Epithelial cell of proximal tubule (primary cell): ENCODE data around the gene CD40. TPM values are rescaled to one million over a fixed set of nuclear protein-coding genes. Genes with fewer than 3 reads are reported as not detected.

Experiments
- DNase-seq: peaks from one replicate; pipeline ENCODE4 v3.0.0-alpha.2; 2011; ENCODE audit warnings: low read depth
- H3K4me3 ChIP-seq: 2 replicates; pipeline ENCODE4 v1.5.1; 2011; ENCODE audit warnings: low read depth, mild to moderate bottlenecking, low read length
- total RNA-seq: library from RNA; depleted of rRNA; stranded (reverse); fragments of >200 nt; gene quantifications from 2 replicates; pipeline ENCODE4 v1.2.3, GENCODE V29; 2015
- TF ChIP-seq, protein P1 (sequence below): conservative IDR thresholded peaks from 2 replicates; pipeline ENCODE4 v1.5.1; 2012; ENCODE audit warnings: low read depth, mild to moderate bottlenecking, low read length

CD40 gene
- total RNA-seq, 1 donor from 2014 or later, result 74.7 TPM

GRCh38 chr20:46122071-46122470 is 4.0 kb downstream of the CD40 start:
- H3K4me3 ChIP-seq, result no peak overlapping the region
- TF ChIP-seq, protein P1, sequence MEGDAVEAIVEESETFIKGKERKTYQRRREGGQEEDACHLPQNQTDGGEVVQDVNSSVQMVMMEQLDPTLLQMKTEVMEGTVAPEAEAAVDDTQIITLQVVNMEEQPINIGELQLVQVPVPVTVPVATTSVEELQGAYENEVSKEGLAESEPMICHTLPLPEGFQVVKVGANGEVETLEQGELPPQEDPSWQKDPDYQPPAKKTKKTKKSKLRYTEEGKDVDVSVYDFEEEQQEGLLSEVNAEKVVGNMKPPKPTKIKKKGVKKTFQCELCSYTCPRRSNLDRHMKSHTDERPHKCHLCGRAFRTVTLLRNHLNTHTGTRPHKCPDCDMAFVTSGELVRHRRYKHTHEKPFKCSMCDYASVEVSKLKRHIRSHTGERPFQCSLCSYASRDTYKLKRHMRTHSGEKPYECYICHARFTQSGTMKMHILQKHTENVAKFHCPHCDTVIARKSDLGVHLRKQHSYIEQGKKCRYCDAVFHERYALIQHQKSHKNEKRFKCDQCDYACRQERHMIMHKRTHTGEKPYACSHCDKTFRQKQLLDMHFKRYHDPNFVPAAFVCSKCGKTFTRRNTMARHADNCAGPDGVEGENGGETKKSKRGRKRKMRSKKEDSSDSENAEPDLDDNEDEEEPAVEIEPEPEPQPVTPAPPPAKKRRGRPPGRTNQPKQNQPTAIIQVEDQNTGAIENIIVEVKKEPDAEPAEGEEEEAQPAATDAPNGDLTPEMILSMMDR, result no peak
- DNase-seq, result peak; percentile 40

- TF ChIP-seq, protein P1, result no peak
- H3K4me3 ChIP-seq, result no peak overlapping the region
- DNase-seq, result no peak
These were observed 4.7 kb downstream of the CD40 start for GRCh38 chr20:46122516-46123481.

GRCh38 chr20:46123482-46124245 is 5.5 kb downstream of the CD40 start:
- no peak overlapping the region for H3K4me3 ChIP-seq
- TF ChIP-seq, protein P1, result no peak
- DNase-seq, result no peak

DNA sequence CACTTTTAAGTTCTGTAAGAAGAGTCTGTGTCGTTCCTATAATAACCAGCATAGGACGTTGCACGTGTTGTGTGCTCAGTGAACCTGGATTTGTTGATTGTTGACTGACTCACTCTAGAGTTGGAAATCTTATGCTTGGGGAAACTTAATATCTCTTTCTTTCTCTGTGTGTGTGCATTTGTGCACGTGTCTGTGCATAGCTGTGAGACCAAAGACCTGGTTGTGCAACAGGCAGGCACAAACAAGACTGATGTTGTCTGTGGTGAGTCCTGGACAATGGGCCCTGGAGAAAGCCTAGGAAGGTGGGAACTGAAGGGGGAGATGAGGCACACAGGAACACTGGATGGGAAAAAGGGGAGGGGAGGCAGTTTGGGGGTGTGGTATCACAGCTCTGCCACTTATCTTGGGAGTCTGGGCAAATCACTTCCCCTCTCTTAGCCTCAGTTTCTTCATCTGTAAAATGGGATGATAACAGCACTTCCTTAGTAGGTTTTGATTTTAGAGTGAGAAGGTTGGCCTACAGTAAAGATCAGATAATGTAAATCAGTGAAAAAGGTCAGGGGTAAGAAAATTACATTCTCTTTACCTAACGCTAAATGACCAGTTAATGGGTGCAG is 8.4 kb downstream of the CD40 start:
- no peak for DNase-seq
- TF ChIP-seq, protein P1, result no peak
- H3K4me3 ChIP-seq, result no peak overlapping the region

GRCh38 chr20:46127396-46128010 is 9.4 kb downstream of the CD40 start:
- TF ChIP-seq, protein P1, result no peak
- DNase-seq, result no peak
- H3K4me3 ChIP-seq, result no peak overlapping the region

DNA sequence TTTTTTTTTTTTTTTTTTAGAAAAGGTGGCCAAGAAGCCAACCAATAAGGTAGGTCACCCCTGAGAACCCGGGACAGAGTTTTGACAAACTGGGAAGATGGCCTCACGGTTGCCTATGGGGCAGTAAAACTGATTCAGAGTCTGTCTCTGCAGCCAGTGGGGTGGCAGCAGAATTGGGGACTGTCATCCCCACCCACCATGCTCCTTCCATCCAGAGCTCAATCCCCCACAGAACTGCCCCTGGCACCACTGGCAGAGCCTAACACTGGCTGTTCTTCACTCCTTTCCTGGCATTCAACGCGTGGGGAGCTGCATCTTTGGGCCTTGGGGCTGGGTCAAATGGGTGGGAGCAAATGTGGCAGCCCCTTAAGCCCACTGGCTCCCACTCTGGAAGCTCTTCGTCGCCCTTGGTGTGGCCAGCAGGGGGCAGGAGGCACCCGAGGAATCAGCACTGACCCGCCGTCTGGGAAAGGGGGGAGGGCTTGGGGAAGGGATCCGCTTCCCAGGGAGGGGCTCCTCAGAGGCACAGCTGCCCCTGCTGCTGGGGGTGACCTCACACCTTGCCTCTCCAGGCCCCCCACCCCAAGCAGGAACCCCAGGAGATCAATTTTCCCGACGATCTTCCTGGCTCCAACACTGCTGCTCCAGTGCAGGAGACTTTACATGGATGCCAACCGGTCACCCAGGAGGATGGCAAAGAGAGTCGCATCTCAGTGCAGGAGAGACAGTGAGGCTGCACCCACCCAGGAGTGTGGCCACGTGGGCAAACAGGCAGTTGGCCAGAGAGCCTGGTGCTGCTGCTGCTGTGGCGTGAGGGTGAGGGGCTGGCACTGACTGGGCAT is 10.4 kb downstream of the CD40 start:
- no peak overlapping the region for H3K4me3 ChIP-seq
- TF ChIP-seq, protein P1, result peak; percentile 75
- DNase-seq, result no peak
